Measurements from ENCODE around the gene CAMK4. TPM values are rescaled to one million over a fixed set of nuclear protein-coding genes. Genes with fewer than 3 reads are reported as not detected.

The CAMK4 gene
- total RNA-seq, 2 donors from 2014 or later, result 3.8 to 6.6 TPM

GRCh38 chr5:111225926-111226325 lies 1.7 kb downstream of the CAMK4 start:
- Histone ChIP-seq H3K4me3 (no peak overlapping the region), H3K27me3 (replicated peaks; ENCODE audit: insufficient read depth) (no peaks in the 10 kb centered on the region), H3K9me3 (no peaks in the 10 kb centered on the region), H3K4me1 (ENCODE audit: control insufficient read depth in 1 of 2, low read depth in 2 of 2) (peaks cover 5 to 9% of the 10 kb centered on the region in 2 donors), H3K36me3 (no peaks in the 10 kb centered on the region), H3K27ac (no peak overlapping the region)
- TF ChIP-seq CTCF (IDR thresholded peaks at IDR 0.05), result no peak
- DNase-seq (ENCODE audit: low spot score), result no peak
- ATAC-seq (ENCODE audit: insufficient number of reproducible peaks, low FRiP score, low read depth), result no peak

DNA sequence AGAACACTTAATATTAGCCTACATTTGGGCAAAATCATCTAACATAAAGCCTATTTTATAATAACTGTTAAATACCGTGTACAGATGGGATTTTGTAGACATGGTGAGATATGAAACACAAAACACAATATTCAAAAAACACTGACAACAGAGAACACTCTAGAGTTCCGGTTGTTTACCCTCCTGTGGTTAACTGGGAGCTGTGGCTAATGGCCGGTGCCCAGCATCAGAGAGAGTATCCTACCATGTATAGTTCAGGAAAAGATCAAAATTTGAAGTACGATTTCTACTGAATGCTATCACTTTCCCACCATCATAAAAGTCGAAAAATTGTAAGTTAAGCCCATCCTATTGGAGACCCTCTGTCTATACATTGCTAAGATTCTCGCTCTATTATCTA lies 2.4 kb downstream of the CAMK4 start:
- H3K4me1 ChIP-seq (ENCODE audit: control insufficient read depth in 1 of 2, low read depth in 2 of 2), result peaks cover 5 to 9% of the 10 kb centered on the region in 2 donors
- no peaks in the 10 kb centered on the region for H3K36me3 ChIP-seq
- H3K9me3 ChIP-seq, result no peaks in the 10 kb centered on the region
- ATAC-seq (ENCODE audit: insufficient number of reproducible peaks, low FRiP score, low read depth), result no peak
- TF ChIP-seq CTCF (IDR thresholded peaks at IDR 0.05), result no peak
- H3K4me3 ChIP-seq, result no peak overlapping the region
- no peaks in the 10 kb centered on the region for H3K27me3 ChIP-seq (replicated peaks; ENCODE audit: insufficient read depth)
- no peak for DNase-seq (ENCODE audit: low spot score)
- H3K27ac ChIP-seq, result no peak overlapping the region

GRCh38 chr5:111227226-111227782 lies 3.1 kb downstream of the CAMK4 start:
- no peak for TF ChIP-seq CTCF (IDR thresholded peaks at IDR 0.05)
- no peak for ATAC-seq (ENCODE audit: insufficient number of reproducible peaks, low FRiP score, low read depth)
- Histone ChIP-seq H3K4me1 (ENCODE audit: control insufficient read depth in 1 of 2, low read depth in 2 of 2) (peaks cover 5 to 9% of the 10 kb centered on the region in 2 donors), H3K9me3 (no peaks in the 10 kb centered on the region), H3K36me3 (no peaks in the 10 kb centered on the region), H3K4me3 (no peak overlapping the region), H3K27ac (no peak overlapping the region), H3K27me3 (replicated peaks; ENCODE audit: insufficient read depth) (no peaks in the 10 kb centered on the region)
- no peak for DNase-seq (ENCODE audit: low spot score)

DNA sequence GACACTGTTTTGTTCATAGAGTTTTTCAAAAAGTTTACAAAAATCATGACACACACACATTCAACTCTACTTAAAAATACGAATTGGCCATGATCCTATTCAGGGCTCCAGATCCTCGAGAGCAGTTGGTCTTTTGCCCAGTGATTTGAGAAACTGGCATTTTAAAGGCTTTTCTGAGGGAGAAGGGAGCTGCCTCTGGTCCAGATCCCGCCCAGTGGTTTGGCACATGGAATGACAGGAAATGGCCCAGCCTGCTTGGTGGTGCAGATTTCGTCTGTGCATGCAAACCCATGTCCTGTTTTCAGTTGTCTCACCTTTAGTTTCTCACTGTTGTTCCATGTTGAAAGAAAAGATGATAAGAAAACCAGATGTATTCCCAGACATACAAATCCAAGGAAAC lies 3.6 kb downstream of the CAMK4 start:
- no peak for TF ChIP-seq CTCF (IDR thresholded peaks at IDR 0.05)
- no peak for ATAC-seq (ENCODE audit: insufficient number of reproducible peaks, low FRiP score, low read depth)
- DNase-seq (ENCODE audit: low spot score), result no peak

GRCh38 chr5:111228520-111229220 lies 4.5 kb downstream of the CAMK4 start:
- no peak for DNase-seq (ENCODE audit: low spot score)
- H3K27ac ChIP-seq, result no peak overlapping the region
- H3K4me1 ChIP-seq (ENCODE audit: control insufficient read depth in 1 of 2, low read depth in 2 of 2), result peaks cover 5 to 9% of the 10 kb centered on the region in 2 donors
- H3K36me3 ChIP-seq, result no peaks in the 10 kb centered on the region
- no peak overlapping the region for H3K4me3 ChIP-seq
- no peak for ATAC-seq (ENCODE audit: insufficient number of reproducible peaks, low FRiP score, low read depth)
- TF ChIP-seq CTCF (IDR thresholded peaks at IDR 0.05), result no peak
- no peaks in the 10 kb centered on the region for H3K9me3 ChIP-seq
- no peaks in the 10 kb centered on the region for H3K27me3 ChIP-seq (replicated peaks; ENCODE audit: insufficient read depth)

More for the DNA sequence above, 3.6 kb downstream of the CAMK4 start:
- H3K9me3 ChIP-seq, result no peaks in the 10 kb centered on the region
- H3K27me3 ChIP-seq (replicated peaks; ENCODE audit: insufficient read depth), result no peaks in the 10 kb centered on the region
- H3K4me1 ChIP-seq (ENCODE audit: control insufficient read depth in 1 of 2, low read depth in 2 of 2), result peaks cover 5 to 9% of the 10 kb centered on the region in 2 donors
- H3K36me3 ChIP-seq, result no peaks in the 10 kb centered on the region
- H3K4me3 ChIP-seq, result no peak overlapping the region
- H3K27ac ChIP-seq, result no peak overlapping the region

Data from thoracic aorta (tissue), 2 donors.